Measurements from ENCODE around the gene CNFN.

Gene CNFN

GRCh38 chr19:42402376-42403116 lies 12.4 kb upstream of the CNFN start:
- DNase-seq (ENCODE audit: low spot score in 2 of 2), result no peak
- H3K4me3 ChIP-seq, result no peak overlapping the region
- H3K9me3 ChIP-seq, result no peaks in the 10 kb centered on the region
- peaks cover 3% of the 10 kb centered on the region; the same call in 1 of the 2 replicates for H3K4me1 ChIP-seq
- no peaks in the 10 kb centered on the region for H3K27me3 ChIP-seq (ENCODE audit: low read depth)
- in situ Hi-C loops (cut with MboI; ENCODE audit: low sequenced_read_pairs), result loop anchor here (10.0 kb wide), 1 partner anchor 298 kb away; no protein-coding TSS in a partner anchor
- H3K36me3 ChIP-seq (replicated peaks), result peaks cover 10% of the 10 kb centered on the region

GRCh38 chr19:42401365-42402303 lies 11.5 kb upstream of the CNFN start:
- H3K4me3 ChIP-seq, result no peak overlapping the region

GRCh38 chr19:42400404-42400803 lies 10.3 kb upstream of the CNFN start:
- no peak for DNase-seq (ENCODE audit: low spot score in 2 of 2)
- peaks cover 7% of the 10 kb centered on the region for H3K4me1 ChIP-seq
- no peaks in the 10 kb centered on the region for H3K27me3 ChIP-seq (ENCODE audit: low read depth)
- in situ Hi-C loops (cut with MboI; ENCODE audit: low sequenced_read_pairs), result loop anchor here (10.0 kb wide), 1 partner anchor 296 kb away; no protein-coding TSS in a partner anchor
- H3K9me3 ChIP-seq, result no peaks in the 10 kb centered on the region; the same call in 1 of the 2 replicates
- no peak overlapping the region for H3K4me3 ChIP-seq
- H3K36me3 ChIP-seq (replicated peaks), result peaks cover 10% of the 10 kb centered on the region

More at GRCh38 chr19:42401365-42402303, 11.5 kb upstream of the CNFN start:
- Histone ChIP-seq H3K27me3 (ENCODE audit: low read depth) (no peaks in the 10 kb centered on the region), H3K36me3 (replicated peaks) (peaks cover 10% of the 10 kb centered on the region), H3K9me3 (no peaks in the 10 kb centered on the region; the same call in 1 of the 2 replicates), H3K4me1 (peaks cover 3% of the 10 kb centered on the region; the same call in 1 of the 2 replicates)
- peak; percentile 60 to 90 for DNase-seq (ENCODE audit: low spot score in 2 of 2)
- in situ Hi-C loops (cut with MboI; ENCODE audit: low sequenced_read_pairs), result loop anchor here (10.0 kb wide), 1 partner anchor 297 kb away; no protein-coding TSS in a partner anchor

- Histone ChIP-seq H3K4me1 (peaks cover 7% of the 10 kb centered on the region), H3K36me3 (replicated peaks) (no peaks in the 10 kb centered on the region), H3K4me3 (peak overlapping the region; percentile 62), H3K27me3 (ENCODE audit: low read depth) (no peaks in the 10 kb centered on the region; the same call in 1 of the 2 replicates), H3K9me3 (no peaks in the 10 kb centered on the region; the same call in 1 of the 2 replicates)
- no peak for DNase-seq (ENCODE audit: low spot score in 2 of 2)
- in situ Hi-C loops (cut with MboI; ENCODE audit: low sequenced_read_pairs), result no loop called here
Observed at GRCh38 chr19:42397263-42398166, 7.4 kb upstream of the CNFN start.

GRCh38 chr19:42396381-42397262 lies 6.5 kb upstream of the CNFN start:
- DNase-seq (ENCODE audit: low spot score in 2 of 2), result peak; percentile 94 to 99
- peaks cover under 1% of the 10 kb centered on the region for H3K27me3 ChIP-seq (ENCODE audit: low read depth)
- H3K9me3 ChIP-seq, result no peaks in the 10 kb centered on the region; the same call in 1 of the 2 replicates
- H3K4me3 ChIP-seq, result peak overlapping the region; percentile 62
- in situ Hi-C loops (cut with MboI; ENCODE audit: low sequenced_read_pairs), result no loop called here
- peaks cover 7% of the 10 kb centered on the region for H3K4me1 ChIP-seq
- H3K36me3 ChIP-seq (replicated peaks), result no peaks in the 10 kb centered on the region

GRCh38 chr19:42394751-42395150 lies 4.7 kb upstream of the CNFN start:
- in situ Hi-C loops (cut with MboI; ENCODE audit: low sequenced_read_pairs), result no loop called here
- H3K4me3 ChIP-seq, result no peak overlapping the region
- H3K4me1 ChIP-seq, result peaks cover 7% of the 10 kb centered on the region
- DNase-seq (ENCODE audit: low spot score in 2 of 2), result no peak
- H3K27me3 ChIP-seq (ENCODE audit: low read depth), result peaks cover 17% of the 10 kb centered on the region
- H3K36me3 ChIP-seq (replicated peaks), result no peaks in the 10 kb centered on the region
- H3K9me3 ChIP-seq, result no peaks in the 10 kb centered on the region; the same call in 1 of the 2 replicates

GRCh38 chr19:42392165-42392564 lies 2.1 kb upstream of the CNFN start:
- in situ Hi-C loops (cut with MboI; ENCODE audit: low sequenced_read_pairs), result no loop called here
- DNase-seq (ENCODE audit: low spot score in 2 of 2), result no peak
- no peaks in the 10 kb centered on the region for H3K9me3 ChIP-seq
- H3K4me3 ChIP-seq, result no peak overlapping the region
- no peaks in the 10 kb centered on the region for H3K36me3 ChIP-seq (replicated peaks)
- H3K4me1 ChIP-seq, result peaks cover 4% of the 10 kb centered on the region; the same call in 1 of the 2 replicates
- H3K27me3 ChIP-seq (ENCODE audit: low read depth), result peaks cover 20% of the 10 kb centered on the region

GRCh38 chr19:42388851-42389489 lies 1.1 kb downstream of the CNFN start:
- Histone ChIP-seq H3K27me3 (ENCODE audit: low read depth) (peaks cover 20% of the 10 kb centered on the region), H3K9me3 (no peaks in the 10 kb centered on the region), H3K36me3 (replicated peaks) (no peaks in the 10 kb centered on the region), H3K4me1 (0 out of 2 replicates have a peak, but pooled peaks cover 4% of the 10 kb centered on the region), H3K4me3 (no peak overlapping the region)
- no peak for DNase-seq (ENCODE audit: low spot score in 2 of 2)
- in situ Hi-C loops (cut with MboI; ENCODE audit: low sequenced_read_pairs), result no loop called here

- 0 out of 2 replicates have a peak, but pooled peaks cover 4% of the 10 kb centered on the region for H3K4me1 ChIP-seq
- peaks cover 20% of the 10 kb centered on the region for H3K27me3 ChIP-seq (ENCODE audit: low read depth)
- DNase-seq (ENCODE audit: low spot score in 2 of 2), result peak; percentile 80 to 86
- H3K4me3 ChIP-seq, result peak overlapping the region; percentile 47
- no peaks in the 10 kb centered on the region for H3K36me3 ChIP-seq (replicated peaks)
- no peaks in the 10 kb centered on the region for H3K9me3 ChIP-seq
- in situ Hi-C loops (cut with MboI; ENCODE audit: low sequenced_read_pairs), result no loop called here
Observed at GRCh38 chr19:42386974-42387707, 3.0 kb downstream of the CNFN start.

- Histone ChIP-seq H3K4me3 (no peak overlapping the region), H3K4me1 (no peaks in the 10 kb centered on the region), H3K9me3 (no peaks in the 10 kb centered on the region), H3K36me3 (replicated peaks) (no peaks in the 10 kb centered on the region), H3K27me3 (ENCODE audit: low read depth) (peaks cover 13% of the 10 kb centered on the region)
- in situ Hi-C loops (cut with MboI; ENCODE audit: low sequenced_read_pairs), result no loop called here
- DNase-seq (ENCODE audit: low spot score in 2 of 2), result no peak
Observed at GRCh38 chr19:42380155-42380554, 9.9 kb downstream of the CNFN start.
